ENCODE measurements around the gene WFDC5.

WFDC5 gene

DNA sequence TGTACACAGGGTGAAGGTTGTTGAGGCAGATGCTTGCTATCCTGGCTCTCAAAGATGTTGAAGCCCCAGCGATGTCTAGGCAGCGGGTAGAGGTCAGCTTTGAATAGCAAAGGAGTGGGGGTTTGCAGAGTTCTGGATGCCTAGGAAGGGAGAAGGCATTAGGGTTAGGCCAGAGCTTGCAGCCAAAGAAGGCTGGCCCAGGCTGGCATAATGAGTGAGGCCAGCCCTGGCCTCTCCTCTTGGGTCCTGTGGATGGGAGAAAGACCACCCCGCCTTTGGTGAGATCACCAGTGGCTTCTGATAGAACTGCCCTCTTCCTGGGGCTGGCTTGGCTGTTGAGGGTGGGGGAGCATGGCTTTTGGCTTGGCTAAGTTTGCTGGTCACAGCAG, 406 bp upstream of the WFDC5 start:
- TF ChIP-seq, protein P1, sequence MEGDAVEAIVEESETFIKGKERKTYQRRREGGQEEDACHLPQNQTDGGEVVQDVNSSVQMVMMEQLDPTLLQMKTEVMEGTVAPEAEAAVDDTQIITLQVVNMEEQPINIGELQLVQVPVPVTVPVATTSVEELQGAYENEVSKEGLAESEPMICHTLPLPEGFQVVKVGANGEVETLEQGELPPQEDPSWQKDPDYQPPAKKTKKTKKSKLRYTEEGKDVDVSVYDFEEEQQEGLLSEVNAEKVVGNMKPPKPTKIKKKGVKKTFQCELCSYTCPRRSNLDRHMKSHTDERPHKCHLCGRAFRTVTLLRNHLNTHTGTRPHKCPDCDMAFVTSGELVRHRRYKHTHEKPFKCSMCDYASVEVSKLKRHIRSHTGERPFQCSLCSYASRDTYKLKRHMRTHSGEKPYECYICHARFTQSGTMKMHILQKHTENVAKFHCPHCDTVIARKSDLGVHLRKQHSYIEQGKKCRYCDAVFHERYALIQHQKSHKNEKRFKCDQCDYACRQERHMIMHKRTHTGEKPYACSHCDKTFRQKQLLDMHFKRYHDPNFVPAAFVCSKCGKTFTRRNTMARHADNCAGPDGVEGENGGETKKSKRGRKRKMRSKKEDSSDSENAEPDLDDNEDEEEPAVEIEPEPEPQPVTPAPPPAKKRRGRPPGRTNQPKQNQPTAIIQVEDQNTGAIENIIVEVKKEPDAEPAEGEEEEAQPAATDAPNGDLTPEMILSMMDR (IDR thresholded peaks at IDR 0.05; ENCODE audit: low read depth, low read length) = no peak
- no peak for DNase-seq (ENCODE audit: low read depth in 2 of 2)
- H3K4me3 ChIP-seq (replicated peaks in 1 of 2; ENCODE audit: low read depth in 2 of 2, low read length in 2 of 2) = no peak overlapping the region

DNA sequence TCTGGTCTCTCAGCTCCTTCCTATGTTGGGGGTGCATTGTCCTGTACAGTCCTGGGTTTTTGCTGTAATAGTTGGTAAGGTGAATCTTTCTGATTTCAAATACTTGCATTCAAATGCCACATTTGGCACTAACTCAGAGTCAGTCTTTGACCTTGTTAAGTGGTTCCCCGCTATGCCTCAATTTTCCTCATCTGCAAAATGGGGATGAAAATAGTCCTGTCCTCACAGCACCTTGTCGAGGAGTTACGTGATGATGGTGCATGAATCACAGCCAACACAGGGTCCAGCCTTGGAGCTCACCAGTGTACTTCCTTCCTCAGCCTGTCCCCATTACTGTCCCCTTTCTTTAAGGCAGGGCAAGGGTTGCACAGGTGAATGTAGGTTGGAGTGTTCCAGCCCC, 1.1 kb downstream of the WFDC5 start:
- TF ChIP-seq, protein P1 (IDR thresholded peaks at IDR 0.05; ENCODE audit: low read depth, low read length) = no peak
- no peak for DNase-seq (ENCODE audit: low read depth in 2 of 2)
- no peak overlapping the region for H3K4me3 ChIP-seq (replicated peaks in 1 of 2; ENCODE audit: low read depth in 2 of 2, low read length in 2 of 2)

DNA sequence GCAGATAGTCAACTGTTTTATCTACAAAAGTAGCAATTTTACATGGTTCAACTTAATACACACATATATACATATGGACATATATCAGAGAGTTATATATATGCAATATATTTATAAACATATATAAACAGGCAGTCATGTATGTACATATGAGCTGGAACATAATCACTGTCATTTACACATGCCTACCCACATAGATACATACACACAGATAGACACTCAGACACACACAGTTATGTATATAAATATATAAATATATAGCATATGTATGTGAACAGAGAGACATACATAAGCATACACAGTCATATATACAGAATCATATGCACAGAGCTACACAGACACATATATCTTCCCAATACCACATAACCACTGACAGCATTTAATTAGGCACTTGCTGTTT, 2.2 kb downstream of the WFDC5 start:
- no peak for DNase-seq (ENCODE audit: low read depth in 2 of 2)
- TF ChIP-seq, protein P1 (IDR thresholded peaks at IDR 0.05; ENCODE audit: low read depth, low read length) = no peak
- no peak overlapping the region for H3K4me3 ChIP-seq (replicated peaks in 1 of 2; ENCODE audit: low read depth in 2 of 2, low read length in 2 of 2)

DNA sequence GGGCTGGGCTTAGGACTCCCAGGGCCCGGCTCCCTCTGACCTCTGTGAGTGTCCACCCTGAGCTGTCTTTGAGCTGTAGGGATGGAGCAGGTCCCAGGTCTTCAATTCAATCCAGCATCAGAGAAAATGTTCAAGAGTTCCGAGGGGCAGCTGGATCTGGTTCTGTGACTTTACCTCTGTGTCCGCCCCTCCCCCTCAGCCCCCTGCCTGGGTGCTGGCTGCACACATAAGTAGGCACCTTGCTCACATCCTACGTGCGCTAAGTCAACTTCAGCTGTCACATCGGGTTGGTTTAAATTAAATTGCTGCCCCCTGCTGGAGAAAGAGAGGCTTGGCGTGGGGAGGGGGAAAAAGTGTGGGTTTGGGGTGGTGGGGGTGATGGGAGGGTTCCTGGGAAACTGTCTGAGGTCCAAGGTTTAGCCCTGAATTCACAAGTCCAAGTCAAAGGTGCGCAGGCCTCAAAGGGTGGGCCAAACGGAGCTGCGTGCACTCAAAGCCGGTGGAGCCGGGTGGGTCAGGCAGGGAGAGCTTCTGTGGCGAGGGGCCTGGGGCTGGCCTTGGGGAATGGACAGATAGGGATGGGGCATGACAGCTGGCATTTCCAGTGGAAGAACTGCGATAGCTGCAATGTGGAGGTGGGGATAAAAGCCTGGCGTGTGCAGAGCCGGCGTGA, 3.0 kb downstream of the WFDC5 start:
- TF ChIP-seq, protein P1 (IDR thresholded peaks at IDR 0.05; ENCODE audit: low read depth, low read length) = peak; percentile 48
- no peak overlapping the region for H3K4me3 ChIP-seq (replicated peaks in 1 of 2; ENCODE audit: low read depth in 2 of 2, low read length in 2 of 2)
- DNase-seq (ENCODE audit: low read depth in 2 of 2) = peak; percentile 38 to 42

DNA sequence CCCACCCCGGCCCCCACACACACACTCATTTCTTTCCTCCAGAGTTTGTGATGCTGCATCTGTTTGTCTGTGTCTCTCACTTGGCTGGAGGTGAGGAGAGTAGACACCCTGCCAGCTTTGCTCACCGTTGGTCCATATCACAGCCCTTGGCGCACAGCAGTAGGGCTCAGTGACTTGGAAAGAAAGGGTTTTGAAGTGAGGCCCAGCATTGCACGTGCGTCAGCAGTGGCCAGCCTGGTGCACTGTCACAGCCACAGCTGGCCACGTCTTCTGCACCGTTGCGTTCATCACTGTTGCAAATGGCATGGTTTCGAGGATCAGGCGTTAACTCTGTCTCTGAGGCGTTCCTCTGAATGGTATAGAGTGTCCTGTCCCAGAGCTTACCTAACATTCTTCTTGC, 3.7 kb downstream of the WFDC5 start:
- no peak for DNase-seq (ENCODE audit: low read depth in 2 of 2)
- TF ChIP-seq, protein P1 (IDR thresholded peaks at IDR 0.05; ENCODE audit: low read depth, low read length) = no peak
- no peak overlapping the region for H3K4me3 ChIP-seq (replicated peaks in 1 of 2; ENCODE audit: low read depth in 2 of 2, low read length in 2 of 2)

DNA sequence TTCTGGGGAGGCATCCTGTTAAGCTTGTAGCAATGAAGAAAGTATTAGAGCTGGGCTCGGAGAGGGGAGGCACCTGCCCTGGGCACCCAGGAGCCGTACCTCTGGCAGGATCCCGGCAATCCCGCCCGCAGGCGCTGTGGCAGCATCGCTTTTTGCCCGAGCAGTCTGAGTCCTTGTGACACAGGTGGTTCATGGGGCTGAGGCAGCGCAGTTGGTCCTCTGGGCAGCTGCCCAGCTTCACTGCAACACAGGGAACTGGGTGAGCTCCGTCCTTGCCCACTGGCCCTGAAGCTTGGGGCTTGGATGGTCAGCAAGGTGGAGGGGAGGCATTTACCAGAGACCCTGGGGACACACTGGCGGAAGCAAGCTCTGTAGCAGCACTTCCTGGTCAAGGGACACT, 4.7 kb downstream of the WFDC5 start:
- DNase-seq (ENCODE audit: low read depth in 2 of 2) = no peak
- TF ChIP-seq, protein P1 (IDR thresholded peaks at IDR 0.05; ENCODE audit: low read depth, low read length) = no peak
- H3K4me3 ChIP-seq (replicated peaks in 1 of 2; ENCODE audit: low read depth in 2 of 2, low read length in 2 of 2) = no peak overlapping the region

DNA sequence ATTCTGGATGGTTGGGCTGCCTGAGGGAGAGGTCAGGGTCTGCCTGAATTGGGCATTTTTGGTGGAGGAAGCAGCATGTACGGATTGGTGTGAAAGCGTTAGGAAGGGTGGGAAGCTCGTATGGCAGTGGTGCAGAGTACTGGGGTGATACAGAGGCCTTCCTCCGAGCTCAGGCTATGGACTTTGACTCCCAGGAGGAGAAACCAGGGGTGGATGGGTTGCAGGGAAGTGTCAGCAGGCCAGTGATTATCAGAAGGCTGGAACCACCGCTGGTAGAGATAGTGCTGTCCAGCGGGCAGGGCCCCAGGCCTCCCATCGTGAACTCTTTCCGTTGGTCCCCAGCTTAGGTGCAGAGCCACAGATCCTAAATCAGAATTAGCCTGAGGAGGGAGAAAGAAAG, 5.3 kb downstream of the WFDC5 start:
- TF ChIP-seq, protein P1 (IDR thresholded peaks at IDR 0.05; ENCODE audit: low read depth, low read length) = no peak
- no peak for DNase-seq (ENCODE audit: low read depth in 2 of 2)

More for the DNA sequence above, 5.3 kb downstream of the WFDC5 start:
- no peak overlapping the region for H3K4me3 ChIP-seq (replicated peaks in 1 of 2; ENCODE audit: low read depth in 2 of 2, low read length in 2 of 2)

All from cardiac fibroblast (primary cell).